Stimulated activated CD4-positive, alpha-beta T cell treated with anti-CD3 and anti-CD28 coated beads, Interleukin-15, amount 100 ng/mL, for 48 hours (primary cell): ENCODE results near the gene NCR3LG1.
"Not testable (repeated sequence)": the region's sequence is repeated elsewhere in the genome, so short reads cannot be mapped to it uniquely, and the experiment has no call there.

ENCODE experiments used
- DNase-seq, 2 donors: peaks; one replicate each; pipeline ENCODE4 v3.0.0-alpha.2; 2020; ENCODE audit warnings: low read depth in 2 of 2

NCR3LG1 gene

DNA sequence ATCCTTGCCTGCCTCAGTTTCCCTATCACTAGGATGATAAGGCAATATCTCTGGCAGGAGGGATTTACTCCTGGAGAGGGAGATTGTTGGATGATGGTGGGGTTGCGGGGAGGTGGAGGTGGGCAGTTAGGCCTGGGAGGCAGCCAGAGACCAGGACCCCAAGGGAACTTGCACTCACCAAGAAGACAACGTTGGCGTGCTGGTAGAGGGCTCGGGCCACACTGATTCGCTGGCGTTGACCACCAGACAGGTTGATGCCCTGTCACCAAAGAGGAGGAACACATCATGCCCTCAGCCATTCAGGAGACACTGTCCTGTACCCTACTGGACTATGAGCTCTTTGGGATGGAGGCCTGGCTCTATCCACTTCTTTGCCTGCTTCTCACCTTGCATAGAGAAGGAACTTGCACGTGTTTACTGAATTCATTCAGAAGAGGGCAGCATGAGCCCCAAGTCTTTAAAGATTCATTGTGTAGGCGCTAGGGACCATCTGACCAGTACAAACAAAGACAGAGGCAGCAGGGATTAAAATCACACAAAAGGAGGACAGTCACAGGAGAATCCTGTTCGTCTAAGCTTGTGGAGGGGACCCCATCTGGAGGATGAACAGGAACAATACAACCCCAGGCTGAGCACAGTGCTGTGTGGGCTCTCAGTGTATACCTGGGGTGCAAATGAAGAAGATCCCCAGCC lies 61.0 kb downstream of the NCR3LG1 start:
- DNase-seq = no peak

- no peak for DNase-seq
Measured at GRCh38 chr11:17413414-17414316, 62.1 kb downstream of the NCR3LG1 start.

DNA sequence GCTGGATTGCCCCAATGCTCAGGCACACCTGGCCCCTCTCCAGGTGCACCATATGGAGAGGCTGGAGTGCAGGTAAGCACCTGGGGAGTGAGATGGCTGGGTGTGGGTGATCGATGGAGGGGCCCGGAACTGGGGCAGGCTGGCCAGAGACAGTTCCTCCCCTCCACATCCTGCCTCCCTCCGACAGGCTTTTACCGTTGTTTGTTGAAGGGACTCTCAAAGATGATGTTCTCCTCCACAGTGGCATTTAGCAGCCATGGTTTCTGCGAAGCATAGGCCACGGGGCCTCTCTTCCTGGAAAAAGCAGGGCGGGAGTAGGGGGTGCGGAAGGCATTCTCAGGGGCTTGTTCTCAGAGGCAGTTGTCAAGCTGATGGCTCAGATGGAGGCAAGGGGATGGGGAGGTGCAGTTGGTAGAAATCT lies 62.7 kb downstream of the NCR3LG1 start:
- DNase-seq = no peak

GRCh38 chr11:17414992-17415391 lies 63.4 kb downstream of the NCR3LG1 start:
- no peak for DNase-seq

- DNase-seq = no peak
Measured at GRCh38 chr11:17415523-17416104, 64.0 kb downstream of the NCR3LG1 start.

DNA sequence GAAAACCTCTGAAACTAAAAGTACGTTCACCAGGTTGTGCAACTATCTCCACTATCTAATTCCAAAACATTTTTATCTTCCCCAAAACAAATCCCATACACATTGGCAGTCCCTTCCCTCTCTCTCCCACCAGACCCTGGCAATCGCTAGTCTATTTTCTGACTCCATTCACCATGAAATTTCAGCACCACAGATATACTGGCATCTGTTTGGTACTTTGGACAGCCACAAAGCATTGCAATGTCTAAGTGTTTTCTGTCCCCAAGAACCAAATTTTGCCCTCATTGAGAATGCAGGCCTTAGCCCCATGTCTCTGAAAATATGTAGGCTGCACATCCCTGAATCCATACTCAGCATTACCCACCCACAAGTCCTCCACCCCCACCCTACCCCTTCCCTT lies 64.9 kb downstream of the NCR3LG1 start:
- DNase-seq = no peak

DNA sequence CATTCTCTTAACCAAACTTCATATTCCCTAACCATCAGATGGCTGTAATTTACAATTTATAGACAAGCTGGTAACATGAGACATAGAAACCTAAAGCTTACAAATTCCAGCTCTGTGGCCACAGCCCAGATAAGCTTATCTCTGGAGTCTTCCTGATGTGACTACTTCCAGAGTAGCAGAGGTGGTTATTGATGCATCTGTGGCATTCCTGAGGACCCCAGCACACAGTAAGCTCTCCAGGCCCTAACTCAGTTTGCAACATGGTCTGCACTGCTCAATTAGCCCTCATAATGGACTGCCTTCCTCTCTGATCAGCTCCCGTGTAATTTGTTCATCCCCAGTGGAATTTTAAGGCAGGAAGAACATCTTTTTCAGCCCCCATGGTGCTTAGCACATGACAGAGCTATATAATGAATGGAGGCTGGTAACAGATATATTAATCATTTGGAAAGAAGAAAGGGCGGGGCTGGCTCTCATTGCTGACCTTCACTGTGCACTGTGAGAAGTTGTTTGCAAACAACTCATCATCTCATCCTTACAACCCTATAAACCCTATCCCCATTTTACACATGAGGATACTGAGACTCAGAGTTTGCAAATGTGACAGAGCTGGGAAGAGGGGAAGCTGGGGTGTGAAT lies 67.0 kb downstream of the NCR3LG1 start:
- no peak for DNase-seq

DNA sequence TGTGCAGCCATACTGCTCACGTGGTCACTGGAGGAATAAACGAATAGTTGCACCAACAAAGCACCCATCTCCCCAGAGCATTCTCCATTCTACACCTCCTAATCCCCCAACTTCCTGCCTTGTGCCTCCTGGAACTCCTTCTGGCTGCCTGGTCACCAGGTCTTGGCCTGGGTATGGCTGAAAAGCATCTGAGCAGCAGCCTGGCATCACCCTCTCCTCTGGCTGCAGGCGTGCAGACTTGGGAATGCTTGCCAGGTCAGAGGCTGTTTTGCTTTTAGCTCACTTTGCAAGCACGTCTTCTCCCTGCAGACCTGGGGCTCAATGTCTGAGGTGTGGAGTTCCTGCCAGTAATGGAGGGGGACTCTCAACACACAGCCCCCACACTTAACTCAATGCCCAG lies 70.2 kb downstream of the NCR3LG1 start:
- no peak for DNase-seq

DNA sequence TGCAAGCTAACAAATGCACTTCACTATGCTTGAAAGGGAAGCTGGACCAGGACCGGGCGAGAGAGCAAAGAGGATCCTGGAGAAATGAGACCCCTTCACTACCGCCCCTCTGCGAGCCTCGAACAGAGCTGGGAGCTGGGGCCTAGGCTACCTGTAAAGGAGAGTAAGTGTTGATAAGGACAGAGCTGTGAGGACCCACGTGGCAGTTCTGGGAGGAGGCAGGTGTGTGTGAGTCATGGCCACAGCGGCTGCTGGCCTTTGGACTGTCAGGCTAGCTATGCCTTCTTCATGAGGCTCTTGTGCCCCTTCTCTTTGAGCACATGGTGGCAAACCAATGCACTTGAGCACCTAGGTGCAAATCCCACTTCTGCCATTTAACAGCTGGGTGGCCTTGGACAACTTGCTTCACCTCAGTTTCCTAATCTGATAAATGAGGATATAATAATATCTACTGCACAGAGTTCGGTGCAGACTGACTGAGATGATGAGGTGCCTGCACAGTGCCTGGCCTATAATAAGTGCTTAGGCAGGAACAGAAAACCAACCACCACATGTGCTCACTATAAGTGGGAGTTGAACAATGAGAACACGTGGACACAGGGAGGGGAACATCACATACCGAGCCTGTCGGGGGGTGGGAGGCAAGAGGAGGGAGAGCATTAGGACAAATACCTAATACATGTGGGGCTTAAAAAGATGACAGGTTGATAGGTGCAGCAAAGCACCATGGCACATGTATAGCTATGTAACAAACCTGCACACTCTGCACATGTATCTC lies 72.1 kb downstream of the NCR3LG1 start:
- no peak for DNase-seq

GRCh38 chr11:17426233-17426632 lies 74.6 kb downstream of the NCR3LG1 start:
- not testable (repeated sequence) for DNase-seq
